Brain microvascular endothelial cell (primary cell): Measurements from ENCODE around the gene INPP5E.
"Not testable (repeated sequence)": the region's sequence is repeated elsewhere in the genome, so short reads cannot be mapped to it uniquely, and the experiment has no call there.

Source experiments
- DNase-seq: peaks from one replicate; pipeline ENCODE4 v3.0.0-alpha.2; 2020
- H3K27ac ChIP-seq: fragments of 250-450 bp; sonication (Bioruptor Pico); 2 replicates; pipeline ENCODE4 v1.5.1; 2020; ENCODE audit warnings: mild to moderate bottlenecking, moderate library complexity
- H3K27me3 ChIP-seq: fragments of 250-450 bp; sonication (Bioruptor Pico); replicated peaks from 2 replicates; pipeline ENCODE4 v1.5.1; 2020; ENCODE audit warnings: mild to moderate bottlenecking
- H3K36me3 ChIP-seq: fragments of 250-450 bp; sonication (Bioruptor Pico); replicated peaks from 2 replicates; pipeline ENCODE4 v1.5.1; 2020; ENCODE audit warnings: mild to moderate bottlenecking
- H3K4me3 ChIP-seq: 2 replicates; pipeline ENCODE4 v1.5.1; 2011; ENCODE audit warnings: low read depth, mild to moderate bottlenecking, control low read depth, low read length, moderate library complexity
- in situ Hi-C: cut with HindIII; loops from 2 replicates; pipeline ENCODE4 v1.10.0; 2017; ENCODE audit warnings: low sequenced_read_pairs, low pct_ligation_motif_present
- TF ChIP-seq, protein P1 (sequence below): IDR thresholded peaks from 2 replicates; pipeline ENCODE4 v1.5.1; 2011; ENCODE audit warnings: low read depth, mild to moderate bottlenecking, moderate library complexity, low read length, control low read depth, inconsistent platforms; ENCODE audit errors: missing control alignments

Gene INPP5E

DNA sequence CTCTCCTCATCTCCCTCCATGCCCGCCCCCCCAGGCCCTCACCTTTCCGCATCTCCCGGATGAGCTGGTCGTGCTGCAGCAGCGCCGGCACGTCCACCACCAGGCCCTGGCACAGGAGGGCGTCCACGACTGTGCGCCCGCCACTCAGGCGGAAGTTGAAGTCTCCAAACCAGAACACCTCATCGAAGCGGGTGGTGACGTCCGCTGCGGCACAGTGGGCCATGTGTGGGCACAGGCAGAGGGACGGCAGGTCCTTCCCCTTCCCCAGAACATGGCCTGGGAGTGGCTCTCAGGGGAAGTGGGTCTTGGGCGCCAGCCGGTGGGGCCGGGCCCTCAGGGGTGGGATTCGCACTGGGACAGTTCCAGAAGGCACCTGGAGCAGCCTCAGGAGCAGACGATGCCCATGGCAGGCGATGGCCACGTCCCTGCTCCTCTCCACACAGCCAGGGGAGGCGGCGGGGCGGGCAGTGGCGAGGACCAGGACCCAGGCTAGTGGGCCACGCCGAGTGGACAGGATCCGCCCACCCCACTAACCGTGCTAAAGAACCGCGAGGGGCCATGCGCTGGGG lies 7.8 kb downstream of the INPP5E start:
- H3K36me3 ChIP-seq = peaks cover 35% of the 10 kb centered on the region
- H3K27me3 ChIP-seq = no peaks in the 10 kb centered on the region
- no peak for DNase-seq
- H3K27ac ChIP-seq = no peak overlapping the region
- in situ Hi-C loops = no loop called here
- no peak overlapping the region for H3K4me3 ChIP-seq
- TF ChIP-seq, protein P1, sequence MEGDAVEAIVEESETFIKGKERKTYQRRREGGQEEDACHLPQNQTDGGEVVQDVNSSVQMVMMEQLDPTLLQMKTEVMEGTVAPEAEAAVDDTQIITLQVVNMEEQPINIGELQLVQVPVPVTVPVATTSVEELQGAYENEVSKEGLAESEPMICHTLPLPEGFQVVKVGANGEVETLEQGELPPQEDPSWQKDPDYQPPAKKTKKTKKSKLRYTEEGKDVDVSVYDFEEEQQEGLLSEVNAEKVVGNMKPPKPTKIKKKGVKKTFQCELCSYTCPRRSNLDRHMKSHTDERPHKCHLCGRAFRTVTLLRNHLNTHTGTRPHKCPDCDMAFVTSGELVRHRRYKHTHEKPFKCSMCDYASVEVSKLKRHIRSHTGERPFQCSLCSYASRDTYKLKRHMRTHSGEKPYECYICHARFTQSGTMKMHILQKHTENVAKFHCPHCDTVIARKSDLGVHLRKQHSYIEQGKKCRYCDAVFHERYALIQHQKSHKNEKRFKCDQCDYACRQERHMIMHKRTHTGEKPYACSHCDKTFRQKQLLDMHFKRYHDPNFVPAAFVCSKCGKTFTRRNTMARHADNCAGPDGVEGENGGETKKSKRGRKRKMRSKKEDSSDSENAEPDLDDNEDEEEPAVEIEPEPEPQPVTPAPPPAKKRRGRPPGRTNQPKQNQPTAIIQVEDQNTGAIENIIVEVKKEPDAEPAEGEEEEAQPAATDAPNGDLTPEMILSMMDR = no peak

DNA sequence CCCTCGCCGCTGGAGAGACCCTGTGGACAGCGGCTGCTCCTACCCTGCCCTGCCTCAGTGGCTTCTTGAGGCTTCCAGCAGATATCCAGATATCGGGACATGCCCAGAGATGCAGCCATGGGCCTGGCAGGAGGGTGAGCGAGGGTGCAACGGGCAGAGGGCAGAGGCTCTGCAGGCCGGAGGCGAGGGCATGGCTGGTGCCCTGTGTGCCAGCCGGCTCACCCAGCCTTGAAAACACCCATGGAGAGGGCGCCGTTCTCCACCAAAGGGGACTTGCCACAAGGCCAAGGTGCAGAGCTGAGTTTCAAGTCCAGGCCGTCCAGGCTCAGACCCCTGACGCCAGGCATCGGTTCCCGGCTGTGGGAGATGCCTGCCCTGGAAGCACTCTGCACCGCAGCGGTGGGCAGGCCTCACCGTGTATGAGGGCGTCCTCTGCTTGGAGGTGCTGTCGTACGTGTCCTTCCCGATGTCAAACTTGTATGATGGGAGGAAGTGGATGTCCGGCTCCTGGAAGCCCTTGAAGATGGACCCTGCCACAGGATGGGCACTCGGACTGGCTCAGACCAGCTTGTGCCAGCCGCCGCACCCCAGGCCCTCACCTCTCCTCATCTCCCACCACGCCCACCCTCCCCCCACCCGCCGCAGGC lies 8.9 kb downstream of the INPP5E start:
- no peak overlapping the region for H3K27ac ChIP-seq
- H3K4me3 ChIP-seq = no peak overlapping the region
- in situ Hi-C loops = no loop called here
- H3K36me3 ChIP-seq = peaks cover 32% of the 10 kb centered on the region
- no peaks in the 10 kb centered on the region for H3K27me3 ChIP-seq
- TF ChIP-seq, protein P1 = no peak
- no peak for DNase-seq

DNA sequence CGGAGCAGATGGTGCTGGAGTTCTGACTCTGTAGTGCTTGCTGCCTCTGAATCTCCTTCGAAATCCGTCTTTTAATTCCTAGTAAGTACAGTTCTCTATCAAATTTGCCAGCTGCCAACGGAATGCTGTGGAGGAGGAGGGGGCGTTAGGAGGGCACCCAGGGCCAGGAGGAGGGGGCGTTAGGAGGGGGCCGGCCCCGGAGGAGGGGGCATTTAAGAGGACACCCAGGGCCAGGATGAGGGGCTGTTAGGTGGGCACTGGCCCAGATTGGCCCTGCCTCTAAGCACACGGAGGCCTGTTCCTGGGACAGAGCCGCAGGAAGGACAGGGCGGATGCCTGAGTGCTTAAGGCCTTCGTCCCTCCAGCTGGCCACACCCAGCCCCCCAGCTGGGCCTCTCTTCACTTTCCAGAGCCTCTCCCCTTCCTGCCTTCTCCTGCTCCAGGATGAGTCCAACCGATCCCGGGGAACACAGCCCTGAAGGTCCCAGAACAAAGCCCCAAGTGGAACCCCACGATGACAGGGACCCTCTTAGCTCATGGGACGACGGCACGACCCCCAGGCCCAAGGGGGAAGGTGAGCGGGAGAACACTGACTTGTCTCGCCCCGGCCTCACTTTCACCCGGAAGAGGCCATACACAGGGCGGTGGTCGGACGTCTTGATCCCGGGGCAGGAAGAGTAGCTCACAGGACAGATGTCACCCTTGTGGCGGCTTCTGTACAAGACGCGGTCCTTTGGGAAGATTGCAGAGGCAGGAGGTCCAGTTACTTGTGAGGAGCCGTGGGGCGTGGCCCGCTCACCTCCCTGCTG lies 9.8 kb downstream of the INPP5E start:
- Histone ChIP-seq H3K27me3 (no peaks in the 10 kb centered on the region), H3K27ac (no peak overlapping the region), H3K4me3 (no peak overlapping the region), H3K36me3 (peaks cover 31% of the 10 kb centered on the region)
- in situ Hi-C loops = no loop called here
- TF ChIP-seq, protein P1 = no peak
- DNase-seq = no peak

DNA sequence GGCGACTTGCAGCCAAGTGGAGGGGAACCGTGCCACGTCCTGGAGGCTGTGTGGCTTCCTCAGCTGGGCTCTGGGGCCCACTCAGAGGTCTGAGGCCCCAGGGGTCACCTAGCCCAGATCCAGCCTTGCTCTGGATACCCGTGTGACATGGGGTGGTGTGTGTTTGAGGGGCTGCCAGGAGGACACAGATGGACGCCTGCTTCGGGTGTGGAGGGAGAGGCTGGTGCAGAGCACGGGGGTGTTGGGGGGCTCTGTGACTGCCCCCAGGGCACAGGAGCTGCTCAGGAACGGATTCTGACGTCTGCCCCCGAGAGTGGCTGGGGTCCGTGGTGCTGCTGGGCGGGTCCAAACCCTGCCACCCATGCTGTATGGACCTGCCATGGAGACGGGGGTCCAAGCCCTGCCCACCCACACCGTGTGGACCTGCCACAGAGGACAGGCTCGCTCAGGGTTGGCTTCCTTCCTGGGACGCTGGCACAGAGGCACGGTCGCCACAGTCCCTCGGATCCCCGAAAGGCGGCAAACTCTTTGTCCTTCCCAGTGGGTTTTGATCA lies 10.5 kb downstream of the INPP5E start:
- TF ChIP-seq, protein P1 = no peak
- Histone ChIP-seq H3K27ac (no peak overlapping the region), H3K36me3 (peaks cover 38% of the 10 kb centered on the region), H3K27me3 (no peaks in the 10 kb centered on the region), H3K4me3 (no peak overlapping the region)
- no peak for DNase-seq
- in situ Hi-C loops = no loop called here

DNA sequence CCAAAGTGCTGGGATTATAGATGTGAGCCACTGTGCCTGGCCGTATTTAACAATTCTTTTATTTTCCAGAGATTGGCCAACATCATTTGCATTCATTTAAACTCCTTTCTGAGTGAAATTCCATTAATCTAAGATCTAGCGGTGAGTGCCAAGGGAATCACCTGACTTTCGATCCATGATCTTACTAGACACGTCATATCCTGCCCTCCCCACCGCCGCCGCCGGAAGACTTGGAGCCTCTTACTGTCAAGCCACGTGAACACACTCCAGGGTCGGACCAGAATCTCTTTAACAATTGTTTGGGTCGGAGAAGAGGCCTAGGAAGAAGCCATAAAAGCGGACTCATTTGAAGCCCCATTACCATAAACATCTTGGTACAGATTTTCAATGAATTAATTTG lies 12.9 kb downstream of the INPP5E start:
- TF ChIP-seq, protein P1 = no peak
- H3K4me3 ChIP-seq = no peak overlapping the region
- DNase-seq = no peak
- H3K36me3 ChIP-seq = peaks cover 50% of the 10 kb centered on the region
- no peaks in the 10 kb centered on the region for H3K27me3 ChIP-seq
- H3K27ac ChIP-seq = no peak overlapping the region
- in situ Hi-C loops = no loop called here

DNA sequence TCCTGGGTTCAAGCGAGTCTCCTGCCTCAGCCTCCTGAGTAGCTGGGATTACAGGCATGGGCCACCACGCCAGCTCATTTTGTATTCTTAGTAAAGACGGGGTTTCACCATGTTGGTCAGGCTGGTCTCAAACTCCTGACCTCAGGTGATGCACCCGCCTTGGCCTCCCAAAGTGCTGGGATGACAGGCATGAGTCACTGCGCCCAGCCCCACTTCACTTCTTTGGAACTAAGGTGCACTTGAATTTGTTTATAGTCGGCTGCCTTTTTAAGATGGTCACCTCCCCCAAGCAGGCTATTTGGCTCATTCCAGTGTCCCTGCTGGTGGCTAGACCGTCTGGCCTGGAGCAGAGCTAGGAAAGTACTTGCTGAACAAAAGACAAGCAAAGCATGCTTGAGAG lies 14.3 kb downstream of the INPP5E start:
- DNase-seq, in situ Hi-C loops: not testable (repeated sequence)
- peaks cover 57% of the 10 kb centered on the region for H3K36me3 ChIP-seq

More for the DNA sequence above, 14.3 kb downstream of the INPP5E start:
- H3K4me3 ChIP-seq, H3K27ac ChIP-seq, H3K27me3 ChIP-seq: not testable (repeated sequence)
